HEK293 (cell line): Measurements from ENCODE around the gene EDARADD.
A peak's percentile ranks its signal among the peaks of the same experiment; 100 is the strongest.

ENCODE experiments used
- BCL11A ChIP-seq: fragments of 450-650 bp; formaldehyde crosslinking; IDR thresholded peaks from 2 replicates; pipeline ENCODE4 v1.5.1; 2016; ENCODE audit warnings: low read depth, missing biosample characterization, missing genetic modification characterization
- KLF10 ChIP-seq: fragments of 450-650 bp; IDR thresholded peaks from 2 replicates; pipeline ENCODE4 v1.5.1; 2018; ENCODE audit warnings: missing biosample characterization, mild to moderate bottlenecking, missing genetic modification characterization
- OVOL3 ChIP-seq: fragments of 450-650 bp; formaldehyde crosslinking; IDR thresholded peaks from 2 replicates; pipeline ENCODE4 v1.5.1; 2016; ENCODE audit warnings: missing biosample characterization, missing genetic modification characterization
- SP7 ChIP-seq: fragments of 450-650 bp; formaldehyde crosslinking; IDR thresholded peaks from 2 replicates; pipeline ENCODE4 v1.5.1; 2016; ENCODE audit warnings: missing biosample characterization, missing genetic modification characterization
- ZBTB17 ChIP-seq: fragments of 450-650 bp; formaldehyde crosslinking; IDR thresholded peaks from 2 replicates; pipeline ENCODE4 v1.5.1; 2016; ENCODE audit warnings: missing biosample characterization, missing genetic modification characterization
- ZBTB7A ChIP-seq: fragments of 450-650 bp; formaldehyde crosslinking; IDR thresholded peaks from 2 replicates; pipeline ENCODE4 v1.5.1; 2016; ENCODE audit warnings: low read depth, missing biosample characterization, missing genetic modification characterization
- ZFHX2 ChIP-seq: fragments of 450-650 bp; formaldehyde crosslinking; conservative IDR thresholded peaks from 2 replicates; pipeline ENCODE4 v1.5.1; 2016; ENCODE audit warnings: missing biosample characterization, missing genetic modification characterization
- ZFP3 ChIP-seq: fragments of 450-650 bp; formaldehyde crosslinking; IDR thresholded peaks from 2 replicates; pipeline ENCODE4 v1.5.1; 2016; ENCODE audit warnings: low read depth, missing biosample characterization, missing genetic modification characterization
- ZNF155 ChIP-seq: fragments of 450-650 bp; formaldehyde crosslinking; IDR thresholded peaks from 2 replicates; pipeline ENCODE4 v1.5.1; 2016; ENCODE audit warnings: missing biosample characterization, missing genetic modification characterization
- ZNF169 ChIP-seq: fragments of 450-650 bp; formaldehyde crosslinking; IDR thresholded peaks from 2 replicates; pipeline ENCODE4 v1.5.1; 2016; ENCODE audit warnings: missing biosample characterization, missing genetic modification characterization
- ZNF19 ChIP-seq: fragments of 450-650 bp; formaldehyde crosslinking; IDR thresholded peaks from 2 replicates; pipeline ENCODE4; 2016; ENCODE audit warnings: missing biosample characterization, missing genetic modification characterization, low read depth
- ZNF2 ChIP-seq: fragments of 450-650 bp; formaldehyde crosslinking; IDR thresholded peaks from 2 replicates; pipeline ENCODE4 v1.5.1; 2016; ENCODE audit warnings: missing biosample characterization, missing genetic modification characterization
- ZNF292 ChIP-seq: fragments of 450-650 bp; formaldehyde crosslinking; IDR thresholded peaks from 2 replicates; pipeline ENCODE4 v1.5.1; 2016; ENCODE audit warnings: low read depth, missing biosample characterization, missing genetic modification characterization, borderline replicate concordance
- ZNF335 ChIP-seq: fragments of 450-650 bp; formaldehyde crosslinking; conservative IDR thresholded peaks from 2 replicates; pipeline ENCODE4 v1.5.1; 2016; ENCODE audit warnings: missing biosample characterization, missing genetic modification characterization
- ZNF398 ChIP-seq: fragments of 450-650 bp; formaldehyde crosslinking; IDR thresholded peaks from 2 replicates; pipeline ENCODE4 v1.5.1; 2017; ENCODE audit warnings: missing biosample characterization, missing genetic modification characterization
- ZNF521 ChIP-seq: fragments of 450-650 bp; formaldehyde crosslinking; IDR thresholded peaks from 2 replicates; pipeline ENCODE4 v1.5.1; 2017; ENCODE audit warnings: missing biosample characterization, mild to moderate bottlenecking, missing genetic modification characterization
- ZNF555 ChIP-seq: fragments of 450-650 bp; formaldehyde crosslinking; conservative IDR thresholded peaks from 2 replicates; pipeline ENCODE4 v1.5.1; 2017; ENCODE audit warnings: missing biosample characterization, mild to moderate bottlenecking, missing genetic modification characterization, inconsistent platforms
- ZNF560 ChIP-seq: fragments of 450-650 bp; formaldehyde crosslinking; IDR thresholded peaks from 2 replicates; pipeline ENCODE4 v1.5.1; 2017; ENCODE audit warnings: missing biosample characterization, missing genetic modification characterization, borderline replicate concordance
- ZNF571 ChIP-seq: fragments of 450-650 bp; formaldehyde crosslinking; IDR thresholded peaks from 2 replicates; pipeline ENCODE4 v1.5.0; 2017; ENCODE audit warnings: missing biosample characterization, missing genetic modification characterization
- ZNF621 ChIP-seq: fragments of 450-650 bp; formaldehyde crosslinking; IDR thresholded peaks from 2 replicates; pipeline ENCODE4 v1.5.1; 2017; ENCODE audit warnings: missing biosample characterization, missing genetic modification characterization
- ZNF626 ChIP-seq: fragments of 450-650 bp; sonication (Bioruptor Pico); formaldehyde crosslinking; IDR thresholded peaks from 2 replicates; pipeline ENCODE4 v1.5.1; 2018; ENCODE audit warnings: missing biosample characterization, missing genetic modification characterization, inconsistent platforms
- ZNF670 ChIP-seq: fragments of 450-650 bp; formaldehyde crosslinking; IDR thresholded peaks from 2 replicates; pipeline ENCODE4 v1.5.1; 2016; ENCODE audit warnings: missing biosample characterization, missing genetic modification characterization, low read depth
- ZNF701 ChIP-seq: fragments of 450-650 bp; formaldehyde crosslinking; IDR thresholded peaks from 2 replicates; pipeline ENCODE4 v1.5.1; 2016; ENCODE audit warnings: missing biosample characterization, missing genetic modification characterization
- ZNF747 ChIP-seq: fragments of 450-650 bp; formaldehyde crosslinking; IDR thresholded peaks from 2 replicates; pipeline ENCODE4 v1.5.1; 2016; ENCODE audit warnings: missing biosample characterization, missing genetic modification characterization
- ZSCAN4 ChIP-seq: fragments of 450-650 bp; formaldehyde crosslinking; IDR thresholded peaks from 2 replicates; pipeline ENCODE4 v1.5.1; 2017; ENCODE audit warnings: missing biosample characterization, missing genetic modification characterization
- ZSCAN5A ChIP-seq: fragments of 450-650 bp; formaldehyde crosslinking; IDR thresholded peaks from 2 replicates; pipeline ENCODE4 v1.5.1; 2016; ENCODE audit warnings: missing biosample characterization, missing genetic modification characterization
- TF ChIP-seq, protein P1 (sequence below): fragments of 450-650 bp; formaldehyde crosslinking; conservative IDR thresholded peaks from 2 replicates; pipeline ENCODE4 v1.5.1; 2016; ENCODE audit warnings: low read depth, missing biosample characterization, missing genetic modification characterization
- TF ChIP-seq, protein P2 (sequence below): fragments of 450-650 bp; formaldehyde crosslinking; IDR thresholded peaks from 2 replicates; pipeline ENCODE4 v1.5.1; 2016; ENCODE audit warnings: missing biosample characterization, missing genetic modification characterization
- TF ChIP-seq, protein P3 (sequence below): fragments of 450-650 bp; formaldehyde crosslinking; IDR thresholded peaks from 2 replicates; pipeline ENCODE4 v1.5.1; 2016; ENCODE audit warnings: missing biosample characterization, missing genetic modification characterization

EDARADD gene

DNA sequence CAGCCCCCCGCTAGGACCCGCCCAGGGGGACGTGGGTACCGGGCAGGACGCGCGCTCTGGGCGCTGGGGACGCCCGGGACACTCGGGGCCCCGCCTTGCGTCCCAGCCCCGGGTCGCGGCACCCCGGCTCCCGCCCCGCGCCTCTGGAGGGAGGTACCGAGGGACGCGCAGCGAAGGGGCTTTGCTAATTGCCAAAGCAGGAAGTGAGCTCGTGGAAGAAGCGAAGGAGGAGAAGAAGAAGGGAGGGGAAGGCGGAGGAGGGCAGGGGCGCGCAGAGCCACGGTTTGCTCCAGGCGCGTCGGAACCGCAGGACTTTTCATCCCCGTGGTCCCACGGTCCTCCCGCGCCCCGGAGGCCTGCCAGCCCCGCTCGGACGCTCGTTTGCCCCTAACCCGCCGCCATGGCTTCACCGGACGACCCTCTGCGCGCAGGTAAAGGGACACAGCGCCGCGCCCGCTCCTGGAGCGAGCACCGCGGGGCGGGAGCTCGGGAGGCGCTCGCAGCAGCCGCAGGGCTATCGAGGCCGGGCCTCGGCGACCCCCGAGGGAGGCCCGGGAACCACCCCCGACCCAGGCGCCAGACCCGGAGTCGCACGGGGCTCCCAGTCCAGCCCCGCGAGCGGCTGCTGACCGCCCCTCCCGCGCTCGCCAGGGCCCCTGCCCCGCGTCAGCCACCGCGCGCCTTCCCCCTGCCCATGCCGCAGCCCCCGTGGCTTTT is 1.3 kb downstream of the EDARADD start (continued):
- TF ChIP-seq ZBTB7A (tag by site-specific recombination) (peak; percentile 98), ZNF19 (tag by site-specific recombination) (no peak), ZNF560 (tag by site-specific recombination) (no peak), ZNF292 (no peak), ZNF747 (tag by site-specific recombination) (no peak), ZNF670 (tag by site-specific recombination) (no peak), KLF10 (tag by site-specific recombination) (no peak), ZNF335 (tag by site-specific recombination) (peak; percentile 87), ZNF571 (tag by site-specific recombination) (no peak), ZFP3 (tag by site-specific recombination) (no peak), ZNF621 (tag by site-specific recombination) (no peak), ZNF398 (peak; percentile 89), ZNF701 (no peak), ZSCAN5A (tag by site-specific recombination) (peak; percentile 81; the same call in 1 of the 2 replicates), ZSCAN4 (tag by site-specific recombination) (no peak), ZNF521 (tag by site-specific recombination) (no peak), ZFHX2 (peak; percentile 92), ZNF2 (tag by site-specific recombination) (peak; percentile 83), ZBTB17 (no peak; the same call in 1 of the 2 replicates), OVOL3 (no peak), SP7 (peak; percentile 79; the same call in 1 of the 2 replicates), BCL11A (tag by site-specific recombination) (no peak), ZNF555 (tag by site-specific recombination) (no peak), ZNF155 (tag by site-specific recombination) (no peak), ZNF626 (tag by site-specific recombination) (no peak), ZNF169 (tag by site-specific recombination) (no peak)
- TF ChIP-seq, protein P1, sequence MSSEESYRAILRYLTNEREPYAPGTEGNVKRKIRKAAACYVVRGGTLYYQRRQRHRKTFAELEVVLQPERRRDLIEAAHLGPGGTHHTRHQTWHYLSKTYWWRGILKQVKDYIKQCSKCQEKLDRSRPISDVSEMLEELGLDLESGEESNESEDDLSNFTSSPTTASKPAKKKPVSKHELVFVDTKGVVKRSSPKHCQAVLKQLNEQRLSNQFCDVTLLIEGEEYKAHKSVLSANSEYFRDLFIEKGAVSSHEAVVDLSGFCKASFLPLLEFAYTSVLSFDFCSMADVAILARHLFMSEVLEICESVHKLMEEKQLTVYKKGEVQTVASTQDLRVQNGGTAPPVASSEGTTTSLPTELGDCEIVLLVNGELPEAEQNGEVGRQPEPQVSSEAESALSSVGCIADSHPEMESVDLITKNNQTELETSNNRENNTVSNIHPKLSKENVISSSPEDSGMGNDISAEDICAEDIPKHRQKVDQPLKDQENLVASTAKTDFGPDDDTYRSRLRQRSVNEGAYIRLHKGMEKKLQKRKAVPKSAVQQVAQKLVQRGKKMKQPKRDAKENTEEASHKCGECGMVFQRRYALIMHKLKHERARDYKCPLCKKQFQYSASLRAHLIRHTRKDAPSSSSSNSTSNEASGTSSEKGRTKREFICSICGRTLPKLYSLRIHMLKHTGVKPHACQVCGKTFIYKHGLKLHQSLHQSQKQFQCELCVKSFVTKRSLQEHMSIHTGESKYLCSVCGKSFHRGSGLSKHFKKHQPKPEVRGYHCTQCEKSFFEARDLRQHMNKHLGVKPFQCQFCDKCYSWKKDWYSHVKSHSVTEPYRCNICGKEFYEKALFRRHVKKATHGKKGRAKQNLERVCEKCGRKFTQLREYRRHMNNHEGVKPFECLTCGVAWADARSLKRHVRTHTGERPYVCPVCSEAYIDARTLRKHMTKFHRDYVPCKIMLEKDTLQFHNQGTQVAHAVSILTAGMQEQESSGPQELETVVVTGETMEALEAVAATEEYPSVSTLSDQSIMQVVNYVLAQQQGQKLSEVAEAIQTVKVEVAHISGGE: peak; percentile 58
- TF ChIP-seq, protein P2, sequence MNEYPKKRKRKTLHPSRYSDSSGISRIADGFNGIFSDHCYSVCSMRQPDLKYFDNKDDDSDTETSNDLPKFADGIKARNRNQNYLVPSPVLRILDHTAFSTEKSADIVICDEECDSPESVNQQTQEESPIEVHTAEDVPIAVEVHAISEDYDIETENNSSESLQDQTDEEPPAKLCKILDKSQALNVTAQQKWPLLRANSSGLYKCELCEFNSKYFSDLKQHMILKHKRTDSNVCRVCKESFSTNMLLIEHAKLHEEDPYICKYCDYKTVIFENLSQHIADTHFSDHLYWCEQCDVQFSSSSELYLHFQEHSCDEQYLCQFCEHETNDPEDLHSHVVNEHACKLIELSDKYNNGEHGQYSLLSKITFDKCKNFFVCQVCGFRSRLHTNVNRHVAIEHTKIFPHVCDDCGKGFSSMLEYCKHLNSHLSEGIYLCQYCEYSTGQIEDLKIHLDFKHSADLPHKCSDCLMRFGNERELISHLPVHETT (tag by site-specific recombination): 0 out of 2 replicates have a peak, but pooled peaks have one; percentile 33
- TF ChIP-seq, protein P3, sequence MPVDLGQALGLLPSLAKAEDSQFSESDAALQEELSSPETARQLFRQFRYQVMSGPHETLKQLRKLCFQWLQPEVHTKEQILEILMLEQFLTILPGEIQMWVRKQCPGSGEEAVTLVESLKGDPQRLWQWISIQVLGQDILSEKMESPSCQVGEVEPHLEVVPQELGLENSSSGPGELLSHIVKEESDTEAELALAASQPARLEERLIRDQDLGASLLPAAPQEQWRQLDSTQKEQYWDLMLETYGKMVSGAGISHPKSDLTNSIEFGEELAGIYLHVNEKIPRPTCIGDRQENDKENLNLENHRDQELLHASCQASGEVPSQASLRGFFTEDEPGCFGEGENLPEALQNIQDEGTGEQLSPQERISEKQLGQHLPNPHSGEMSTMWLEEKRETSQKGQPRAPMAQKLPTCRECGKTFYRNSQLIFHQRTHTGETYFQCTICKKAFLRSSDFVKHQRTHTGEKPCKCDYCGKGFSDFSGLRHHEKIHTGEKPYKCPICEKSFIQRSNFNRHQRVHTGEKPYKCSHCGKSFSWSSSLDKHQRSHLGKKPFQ (tag by site-specific recombination): no peak
